Loucy (cell line): ENCODE data around the gene CPEB4.

Source experiments
- CTCF ChIP-seq: fragments of 200-600 bp; sonication (generic); conservative IDR thresholded peaks from 2 replicates; pipeline ENCODE4 v1.5.1; 2014; ENCODE audit warnings: mild to moderate bottlenecking, antibody characterized with exemption, low read length
- EZH2phosphoT487 ChIP-seq: fragments of 200-600 bp; IDR thresholded peaks from 2 replicates; pipeline ENCODE4 v1.6.1; 2018; ENCODE audit warnings: antibody characterized with exemption, mild to moderate bottlenecking, moderate library complexity, borderline replicate concordance

DNA sequence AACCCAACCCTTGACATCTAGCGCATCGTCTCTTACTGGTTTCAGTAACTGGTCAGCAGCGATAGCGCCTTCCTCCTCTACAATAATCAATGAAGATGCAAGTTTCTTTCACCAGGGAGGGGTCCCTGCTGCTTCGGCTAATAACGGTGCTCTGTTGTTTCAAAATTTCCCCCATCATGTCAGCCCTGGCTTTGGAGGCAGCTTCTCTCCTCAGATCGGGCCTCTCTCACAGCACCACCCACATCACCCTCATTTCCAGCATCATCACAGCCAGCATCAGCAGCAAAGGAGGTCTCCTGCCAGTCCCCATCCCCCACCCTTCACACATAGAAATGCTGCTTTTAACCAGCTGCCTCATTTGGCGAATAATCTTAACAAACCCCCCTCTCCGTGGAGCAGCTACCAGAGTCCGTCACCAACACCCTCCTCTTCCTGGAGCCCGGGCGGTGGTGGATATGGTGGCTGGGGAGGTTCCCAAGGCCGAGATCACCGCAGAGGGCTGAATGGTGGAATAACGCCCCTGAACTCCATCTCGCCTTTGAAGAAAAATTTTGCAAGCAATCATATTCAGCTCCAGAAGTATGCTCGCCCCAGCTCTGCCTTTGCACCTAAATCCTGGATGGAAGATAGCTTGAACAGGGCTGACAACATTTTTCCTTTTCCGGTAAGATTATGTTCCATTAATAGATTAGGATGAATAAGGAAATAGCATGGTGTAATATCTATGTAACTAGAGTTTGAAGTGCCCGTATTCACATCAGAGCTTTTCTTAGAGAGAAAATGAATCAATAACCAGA lies 2.2 kb downstream of the CPEB4 start:
- TF ChIP-seq CTCF, result no peak
- no peak for TF ChIP-seq EZH2phosphoT487
